ENCODE data around the gene FAM3D.

The FAM3D gene

DNA sequence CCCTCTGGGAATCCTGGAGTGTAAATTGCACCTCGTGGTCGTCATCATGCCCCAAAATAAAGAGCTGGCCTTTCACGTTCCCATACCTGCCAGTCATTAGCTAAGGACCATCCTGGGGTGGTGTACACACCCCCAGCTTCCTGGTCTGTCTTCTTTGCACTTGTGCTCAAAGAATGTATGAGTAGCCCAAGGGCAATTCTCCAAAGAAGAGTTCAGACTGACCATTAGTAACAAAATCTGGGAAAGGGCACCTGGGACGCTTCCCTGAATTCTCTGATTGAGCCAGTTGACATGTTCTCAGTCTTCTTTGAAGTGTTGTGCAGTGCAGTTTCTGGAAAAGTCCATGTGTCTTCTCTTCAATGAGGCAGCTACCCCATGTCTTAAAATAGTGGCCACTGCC lies 34.8 kb downstream of the FAM3D start:
- no peak overlapping the region for H3K9ac ChIP-seq (ENCODE audit: low read length)
- peaks cover 44% of the 10 kb centered on the region for H3K27me3 ChIP-seq (ENCODE audit: control insufficient read depth, insufficient read depth, low read length)
- H3K36me3 ChIP-seq (ENCODE audit: control insufficient read depth, low read depth, low read length), result no peaks in the 10 kb centered on the region
- no peak overlapping the region for H3K27ac ChIP-seq (ENCODE audit: low read length)
- peaks cover 4% of the 10 kb centered on the region for H3K4me1 ChIP-seq (ENCODE audit: control insufficient read depth, low read depth, low read length)
- no peak overlapping the region for H3K4me3 ChIP-seq (ENCODE audit: low read length)
- H3K9me3 ChIP-seq (ENCODE audit: control insufficient read depth, low read depth, low read length), result no peaks in the 10 kb centered on the region

DNA sequence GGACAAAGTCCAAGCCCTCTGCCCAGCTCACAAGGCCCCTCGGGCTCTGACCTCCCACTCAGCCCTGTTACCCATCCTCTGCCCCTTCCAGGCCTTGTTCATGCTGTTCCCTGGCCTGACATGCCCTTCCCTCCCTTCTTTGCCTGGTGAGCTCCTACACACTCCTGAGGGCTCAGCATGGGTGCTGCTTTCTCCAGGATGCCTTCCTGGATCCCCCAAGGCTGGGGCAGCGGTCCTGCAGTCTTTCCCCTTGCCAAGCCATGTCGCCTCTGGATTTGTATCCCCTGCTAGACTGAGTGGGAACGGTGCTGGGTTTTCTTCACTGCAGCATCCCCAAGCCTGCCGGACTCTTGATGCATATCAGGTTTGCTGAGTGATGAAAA lies 35.9 kb downstream of the FAM3D start:
- H3K4me1 ChIP-seq (ENCODE audit: control insufficient read depth, low read depth, low read length), result peaks cover 4% of the 10 kb centered on the region
- H3K9me3 ChIP-seq (ENCODE audit: control insufficient read depth, low read depth, low read length), result no peaks in the 10 kb centered on the region
- H3K27me3 ChIP-seq (ENCODE audit: control insufficient read depth, insufficient read depth, low read length), result peaks cover 34% of the 10 kb centered on the region

DNA sequence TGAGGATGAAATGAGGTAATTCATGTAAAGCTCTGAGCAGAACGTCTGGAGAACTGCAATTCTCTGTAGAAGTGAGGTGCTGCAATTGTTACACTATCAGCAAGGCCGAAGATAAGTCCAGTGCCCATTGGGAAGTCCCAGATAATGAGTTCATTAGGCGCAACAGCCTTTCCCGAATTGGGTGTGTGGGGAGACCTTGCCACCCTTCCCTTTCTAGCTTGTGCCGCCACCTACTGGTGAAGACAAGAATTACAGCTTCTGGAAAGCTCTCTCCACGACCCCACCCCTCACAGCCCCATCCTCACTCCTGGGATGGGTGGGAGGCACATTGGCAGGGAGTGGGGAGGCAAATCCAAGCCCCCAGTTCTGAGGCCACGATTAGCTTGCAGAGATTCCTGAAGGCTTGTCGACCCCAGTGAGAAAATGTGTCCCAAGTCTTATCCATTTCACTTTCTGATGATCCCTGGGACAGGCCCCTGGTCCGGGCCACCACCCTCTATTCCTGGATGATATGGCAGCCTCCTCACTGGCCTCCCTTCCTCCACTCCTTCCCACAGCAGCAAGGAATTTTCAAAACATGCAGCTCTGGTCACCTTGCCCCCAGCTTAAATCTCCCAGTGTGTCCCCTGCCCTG lies 36.4 kb downstream of the FAM3D start:
- H3K27ac ChIP-seq (ENCODE audit: low read length), result no peak overlapping the region
- peaks cover 4% of the 10 kb centered on the region for H3K4me1 ChIP-seq (ENCODE audit: control insufficient read depth, low read depth, low read length)
- H3K27me3 ChIP-seq (ENCODE audit: control insufficient read depth, insufficient read depth, low read length), result peaks cover 29% of the 10 kb centered on the region
- no peak overlapping the region for H3K4me3 ChIP-seq (ENCODE audit: low read length)
- H3K9me3 ChIP-seq (ENCODE audit: control insufficient read depth, low read depth, low read length), result no peaks in the 10 kb centered on the region
- no peaks in the 10 kb centered on the region for H3K36me3 ChIP-seq (ENCODE audit: control insufficient read depth, low read depth, low read length)
- H3K9ac ChIP-seq (ENCODE audit: low read length), result no peak overlapping the region

More for the DNA sequence above, 35.9 kb downstream of the FAM3D start:
- H3K9ac ChIP-seq (ENCODE audit: low read length), result no peak overlapping the region
- no peak overlapping the region for H3K4me3 ChIP-seq (ENCODE audit: low read length)
- no peak overlapping the region for H3K27ac ChIP-seq (ENCODE audit: low read length)
- H3K36me3 ChIP-seq (ENCODE audit: control insufficient read depth, low read depth, low read length), result no peaks in the 10 kb centered on the region

DNA sequence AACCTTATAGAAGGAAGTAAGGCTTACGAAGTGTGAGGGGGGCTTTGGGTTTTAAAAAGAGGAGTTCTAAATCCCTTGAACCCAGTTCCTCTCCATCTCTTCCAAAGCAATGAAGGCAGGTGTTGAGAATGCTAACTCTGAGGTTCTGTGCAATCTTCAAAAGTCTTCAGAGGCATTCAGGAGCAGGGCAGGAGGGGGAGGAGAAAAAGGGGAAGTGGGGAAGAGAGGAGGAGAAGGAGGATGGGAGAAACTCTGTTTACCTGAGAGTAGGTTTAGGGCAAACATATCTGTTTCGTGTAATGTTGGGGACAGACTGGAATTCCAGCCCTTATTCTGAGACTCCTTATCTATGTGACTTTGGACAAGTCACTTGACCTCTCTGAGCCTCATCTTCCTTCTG lies 36.9 kb downstream of the FAM3D start:
- Histone ChIP-seq H3K9ac (ENCODE audit: low read length) (no peak overlapping the region), H3K9me3 (ENCODE audit: control insufficient read depth, low read depth, low read length) (no peaks in the 10 kb centered on the region), H3K27me3 (ENCODE audit: control insufficient read depth, insufficient read depth, low read length) (peaks cover 23% of the 10 kb centered on the region), H3K4me1 (ENCODE audit: control insufficient read depth, low read depth, low read length) (peaks cover 4% of the 10 kb centered on the region), H3K36me3 (ENCODE audit: control insufficient read depth, low read depth, low read length) (no peaks in the 10 kb centered on the region), H3K4me3 (ENCODE audit: low read length) (no peak overlapping the region), H3K27ac (ENCODE audit: low read length) (no peak overlapping the region)

DNA sequence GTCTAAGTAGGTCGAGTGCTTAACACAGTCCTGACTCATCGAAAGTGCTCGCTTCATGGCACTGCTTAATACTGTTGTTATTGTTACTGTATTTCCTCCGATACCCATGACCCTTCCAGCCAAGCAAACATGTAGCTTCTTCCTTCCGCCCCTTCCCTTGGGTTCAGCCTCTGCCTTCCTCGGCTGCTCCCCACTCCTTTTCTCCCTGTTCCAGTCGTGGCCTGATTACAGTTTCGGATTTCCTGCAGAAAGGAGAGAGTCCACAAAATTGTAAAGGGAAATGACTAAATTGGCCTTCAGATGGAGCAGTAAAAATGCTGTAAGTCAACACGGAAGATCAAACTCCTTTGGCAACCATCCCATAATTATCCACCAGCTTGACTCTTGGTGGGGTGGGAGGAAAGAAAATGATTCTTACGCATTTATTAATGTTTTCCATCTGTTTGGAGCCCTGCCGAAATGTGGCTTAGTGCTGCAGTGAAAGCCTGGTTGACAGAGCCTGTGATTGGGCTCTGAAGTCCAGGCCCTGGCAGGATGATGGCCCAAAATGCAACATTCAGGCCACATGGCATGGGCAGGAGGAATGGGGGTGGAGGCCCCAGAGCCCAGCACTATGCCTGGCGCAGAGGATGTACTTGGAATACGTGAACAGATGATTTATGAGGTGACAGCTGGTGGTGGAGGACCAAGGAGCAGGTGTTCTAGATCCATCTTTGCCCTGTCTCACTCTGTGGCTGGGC lies 37.6 kb downstream of the FAM3D start:
- H3K9me3 ChIP-seq (ENCODE audit: control insufficient read depth, low read depth, low read length), result no peaks in the 10 kb centered on the region
- H3K27ac ChIP-seq (ENCODE audit: low read length), result no peak overlapping the region

DNA sequence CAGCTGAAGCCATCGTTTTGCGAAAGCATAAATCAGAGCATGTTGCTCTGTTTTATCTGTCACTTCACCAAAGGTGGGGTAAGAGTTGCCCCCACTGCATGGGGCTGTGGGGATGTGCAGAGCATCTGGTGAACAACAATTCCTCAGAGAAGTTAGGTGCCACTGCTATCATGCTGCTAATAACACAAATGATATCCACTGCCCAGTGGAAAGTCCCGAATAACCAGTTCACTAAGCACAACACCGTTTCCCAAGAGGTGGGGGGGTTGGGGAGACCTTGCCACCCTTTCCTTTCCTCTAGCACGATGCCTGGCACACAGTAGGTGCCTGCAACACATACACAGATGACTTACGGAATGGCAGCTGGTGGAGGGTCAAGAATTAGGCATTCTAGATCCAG lies 38.6 kb downstream of the FAM3D start:
- Histone ChIP-seq H3K27me3 (ENCODE audit: control insufficient read depth, insufficient read depth, low read length) (peaks cover 8% of the 10 kb centered on the region), H3K27ac (ENCODE audit: low read length) (no peak overlapping the region), H3K4me1 (ENCODE audit: control insufficient read depth, low read depth, low read length) (peaks cover 4% of the 10 kb centered on the region), H3K4me3 (ENCODE audit: low read length) (no peak overlapping the region), H3K36me3 (ENCODE audit: control insufficient read depth, low read depth, low read length) (no peaks in the 10 kb centered on the region), H3K9ac (ENCODE audit: low read length) (no peak overlapping the region), H3K9me3 (ENCODE audit: control insufficient read depth, low read depth, low read length) (no peaks in the 10 kb centered on the region)

More for the DNA sequence above, 37.6 kb downstream of the FAM3D start:
- Histone ChIP-seq H3K4me1 (ENCODE audit: control insufficient read depth, low read depth, low read length) (peaks cover 4% of the 10 kb centered on the region), H3K36me3 (ENCODE audit: control insufficient read depth, low read depth, low read length) (no peaks in the 10 kb centered on the region), H3K27me3 (ENCODE audit: control insufficient read depth, insufficient read depth, low read length) (peaks cover 17% of the 10 kb centered on the region), H3K9ac (ENCODE audit: low read length) (no peak overlapping the region), H3K4me3 (ENCODE audit: low read length) (no peak overlapping the region)

DNA sequence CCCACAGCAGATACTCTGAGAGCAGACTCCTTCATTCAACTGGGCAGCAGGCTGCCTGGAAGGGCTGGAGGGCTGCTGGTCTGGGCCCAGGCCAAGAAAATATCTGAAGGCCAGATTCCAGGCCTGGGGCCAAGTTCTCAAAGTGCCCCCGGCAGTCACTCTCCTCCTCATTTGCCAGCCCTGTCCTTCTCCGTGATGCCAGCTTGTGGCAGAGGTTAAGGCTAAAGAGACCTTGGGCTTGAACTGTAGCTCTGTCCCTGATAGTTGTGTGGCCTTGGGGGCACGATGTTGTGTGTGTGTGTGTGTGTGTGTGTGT lies 39.0 kb downstream of the FAM3D start:
- peaks cover 4% of the 10 kb centered on the region for H3K4me1 ChIP-seq (ENCODE audit: control insufficient read depth, low read depth, low read length)
- H3K9me3 ChIP-seq (ENCODE audit: control insufficient read depth, low read depth, low read length), result no peaks in the 10 kb centered on the region
- H3K27me3 ChIP-seq (ENCODE audit: control insufficient read depth, insufficient read depth, low read length), result peaks cover 6% of the 10 kb centered on the region
- no peaks in the 10 kb centered on the region for H3K36me3 ChIP-seq (ENCODE audit: control insufficient read depth, low read depth, low read length)
- no peak overlapping the region for H3K4me3 ChIP-seq (ENCODE audit: low read length)
- H3K27ac ChIP-seq (ENCODE audit: low read length), result no peak overlapping the region
- H3K9ac ChIP-seq (ENCODE audit: low read length), result no peak overlapping the region

DNA sequence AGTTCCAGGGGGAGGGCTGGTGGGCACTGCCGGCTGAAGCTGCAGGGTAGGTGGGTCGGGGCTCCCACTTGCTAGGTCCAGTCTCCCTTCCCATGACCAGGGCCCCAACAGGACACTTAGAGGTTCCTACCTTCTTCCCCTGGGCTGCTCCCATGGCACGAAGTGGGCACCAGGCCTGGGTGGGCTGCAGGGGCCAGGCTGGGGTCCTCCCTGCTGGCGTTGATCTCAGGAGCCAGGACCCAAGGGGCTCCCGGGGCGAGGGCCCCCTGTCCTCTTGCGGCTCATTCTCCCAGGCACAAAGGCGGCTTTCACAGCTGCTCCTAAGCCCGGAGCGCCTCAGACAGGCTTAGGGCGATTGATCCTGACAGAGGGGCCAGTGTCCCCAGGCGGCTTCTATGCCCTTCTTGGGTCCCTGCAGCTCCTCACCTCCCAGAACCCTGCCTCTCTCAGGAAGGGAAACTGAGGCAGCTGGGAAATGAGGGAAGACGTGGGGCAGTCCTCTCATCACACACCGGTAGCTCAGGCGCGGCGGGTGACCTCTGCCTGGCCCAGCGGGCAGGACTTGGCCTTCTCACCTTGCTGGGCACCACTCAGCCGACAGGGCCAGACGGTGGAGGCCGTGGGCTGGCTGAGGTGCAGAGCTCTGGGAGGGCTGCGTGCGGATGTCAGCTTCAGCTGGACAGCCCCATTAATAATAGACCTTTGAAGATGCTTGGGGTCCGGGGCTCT lies 39.6 kb downstream of the FAM3D start:
- H3K27ac ChIP-seq (ENCODE audit: low read length), result no peak overlapping the region
- no peak overlapping the region for H3K9ac ChIP-seq (ENCODE audit: low read length)
- no peaks in the 10 kb centered on the region for H3K36me3 ChIP-seq (ENCODE audit: control insufficient read depth, low read depth, low read length)
- H3K4me1 ChIP-seq (ENCODE audit: control insufficient read depth, low read depth, low read length), result peaks cover 4% of the 10 kb centered on the region
- H3K9me3 ChIP-seq (ENCODE audit: control insufficient read depth, low read depth, low read length), result no peaks in the 10 kb centered on the region
- H3K27me3 ChIP-seq (ENCODE audit: control insufficient read depth, insufficient read depth, low read length), result peaks cover 5% of the 10 kb centered on the region
- no peak overlapping the region for H3K4me3 ChIP-seq (ENCODE audit: low read length)

DNA sequence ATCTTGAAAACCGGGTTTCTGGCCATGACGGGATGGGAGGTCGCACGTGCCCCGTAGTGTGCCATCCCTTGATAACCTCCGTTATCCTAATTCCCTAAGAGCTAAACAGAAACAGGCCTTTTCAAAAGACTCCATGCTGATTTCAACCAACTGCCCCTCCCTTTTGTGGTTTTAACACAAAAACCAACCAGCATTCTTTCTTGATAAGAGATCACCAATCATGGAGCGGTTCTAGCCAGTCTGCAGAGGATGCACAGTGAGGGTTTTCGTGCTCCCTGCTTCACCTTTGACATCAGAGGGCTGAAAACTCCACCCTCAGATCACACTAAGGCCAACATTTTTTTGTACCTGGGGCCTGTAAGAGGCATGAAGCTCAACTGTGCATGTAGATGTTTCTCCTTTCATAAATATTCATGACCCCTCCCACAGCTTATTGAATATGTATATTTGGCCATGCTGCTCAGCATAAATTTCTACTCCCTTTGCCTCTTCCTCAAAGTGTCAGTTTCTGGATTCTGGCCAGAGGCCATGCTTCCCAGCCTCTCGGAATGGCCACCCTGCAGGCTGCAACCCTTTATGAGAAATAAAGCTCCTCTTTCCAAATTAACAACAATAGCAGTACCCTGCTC lies 41.3 kb downstream of the FAM3D start:
- Histone ChIP-seq H3K9me3 (ENCODE audit: control insufficient read depth, low read depth, low read length) (no peaks in the 10 kb centered on the region), H3K27me3 (ENCODE audit: control insufficient read depth, insufficient read depth, low read length) (no peaks in the 10 kb centered on the region), H3K4me3 (ENCODE audit: low read length) (no peak overlapping the region), H3K27ac (ENCODE audit: low read length) (no peak overlapping the region), H3K4me1 (ENCODE audit: control insufficient read depth, low read depth, low read length) (peaks cover 4% of the 10 kb centered on the region), H3K9ac (ENCODE audit: low read length) (no peak overlapping the region), H3K36me3 (ENCODE audit: control insufficient read depth, low read depth, low read length) (no peaks in the 10 kb centered on the region)

DNA sequence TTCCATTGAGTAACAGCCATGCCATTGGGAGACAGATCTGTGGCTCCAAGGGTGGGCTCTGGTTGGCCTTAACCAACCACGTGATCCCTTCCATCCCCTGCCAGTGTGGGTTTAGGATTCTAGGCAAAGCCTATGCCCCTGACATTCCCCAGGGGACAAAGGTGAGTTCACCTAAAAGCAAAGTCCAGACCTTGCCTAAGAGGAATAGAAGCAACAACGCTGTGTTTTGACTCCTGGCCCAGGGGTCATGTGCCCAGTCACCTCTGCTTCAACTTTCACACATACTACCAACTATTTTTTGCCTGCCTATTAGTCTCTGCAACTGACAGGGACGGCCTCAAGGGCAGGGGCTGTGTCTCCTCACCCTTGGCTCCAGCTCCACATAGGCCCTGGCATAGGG lies 42.0 kb downstream of the FAM3D start:
- H3K4me3 ChIP-seq (ENCODE audit: low read length), result no peak overlapping the region
- H3K27ac ChIP-seq (ENCODE audit: low read length), result no peak overlapping the region
- H3K36me3 ChIP-seq (ENCODE audit: control insufficient read depth, low read depth, low read length), result no peaks in the 10 kb centered on the region
- no peak overlapping the region for H3K9ac ChIP-seq (ENCODE audit: low read length)
- H3K9me3 ChIP-seq (ENCODE audit: control insufficient read depth, low read depth, low read length), result no peaks in the 10 kb centered on the region
- H3K27me3 ChIP-seq (ENCODE audit: control insufficient read depth, insufficient read depth, low read length), result no peaks in the 10 kb centered on the region
- no peaks in the 10 kb centered on the region for H3K4me1 ChIP-seq (ENCODE audit: control insufficient read depth, low read depth, low read length)

DNA sequence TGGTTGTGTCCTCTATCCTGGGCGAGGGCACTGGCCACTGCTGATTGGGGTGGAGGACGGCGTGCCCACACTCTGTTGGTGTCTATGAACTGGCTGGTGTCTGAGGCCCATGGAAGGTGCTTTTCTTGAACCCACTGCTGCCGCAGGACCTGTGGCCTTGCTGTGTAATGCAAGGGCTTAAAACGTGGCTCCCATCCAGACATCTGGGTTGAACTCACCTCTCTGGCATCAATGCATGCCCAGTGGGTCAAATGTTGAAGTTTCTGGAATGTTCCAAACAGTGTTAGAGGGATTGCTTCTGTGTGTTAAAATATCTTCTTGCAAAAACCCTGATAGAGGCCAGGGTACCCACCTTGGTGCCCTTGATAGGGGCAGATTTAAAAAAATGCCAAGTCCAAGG lies 42.6 kb downstream of the FAM3D start:
- H3K27me3 ChIP-seq (ENCODE audit: control insufficient read depth, insufficient read depth, low read length), result no peaks in the 10 kb centered on the region
- no peaks in the 10 kb centered on the region for H3K4me1 ChIP-seq (ENCODE audit: control insufficient read depth, low read depth, low read length)
- no peak overlapping the region for H3K27ac ChIP-seq (ENCODE audit: low read length)
- no peak overlapping the region for H3K4me3 ChIP-seq (ENCODE audit: low read length)
- no peaks in the 10 kb centered on the region for H3K9me3 ChIP-seq (ENCODE audit: control insufficient read depth, low read depth, low read length)
- H3K36me3 ChIP-seq (ENCODE audit: control insufficient read depth, low read depth, low read length), result no peaks in the 10 kb centered on the region
- H3K9ac ChIP-seq (ENCODE audit: low read length), result no peak overlapping the region

Measured in iPS-18a (cell line).